ENCODE data around the gene DHODH. TPM values are rescaled to one million over a fixed set of nuclear protein-coding genes. Genes with fewer than 3 reads are reported as not detected.

The DHODH gene
- total and polyA plus RNA-seq, 2 experiments from 2014 or later, result 10.7 to 15.1 TPM

DNA sequence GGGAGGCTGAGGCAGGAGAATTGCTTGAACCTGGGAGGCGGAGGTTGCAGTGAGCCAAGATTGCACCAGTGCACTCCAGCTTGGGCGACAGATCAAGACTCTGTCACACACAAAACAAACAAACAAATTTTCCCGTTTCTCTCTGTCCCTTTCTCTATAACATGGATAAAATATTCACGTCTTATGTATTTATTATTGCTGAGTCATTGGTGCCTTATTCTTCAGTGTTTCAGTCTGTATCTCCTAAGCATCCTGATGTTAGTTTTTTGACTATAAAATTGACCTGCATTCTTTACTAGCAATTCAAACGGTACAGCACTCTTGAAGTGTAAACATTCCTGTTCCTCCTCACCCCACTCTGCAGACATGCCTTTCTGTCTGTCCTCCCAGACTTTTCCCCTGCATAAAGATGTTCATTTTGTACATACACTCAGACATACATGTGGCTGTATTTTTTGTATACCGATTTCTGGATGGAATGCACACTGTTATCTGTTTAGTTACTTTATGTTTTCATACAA lies 16.4 kb downstream of the DHODH start:
- H3K4me1 Mint-ChIP-seq, result no peaks in the 10 kb centered on the region
- peaks cover 4% of the 10 kb centered on the region for H3K27me3 Mint-ChIP-seq (ENCODE audit: insufficient read depth, low read depth, poor library complexity)
- no peaks in the 10 kb centered on the region for H3K9me3 Mint-ChIP-seq
- no peaks in the 10 kb centered on the region for H4K20me1 ChIP-seq (replicated peaks; ENCODE audit: insufficient read depth)
- no peak overlapping the region for H3K27ac ChIP-seq (ENCODE audit: low read depth)
- H3K4me2 ChIP-seq, result no peak overlapping the region
- H3K36me3 Mint-ChIP-seq (ENCODE audit: low read depth), result peaks cover 36% of the 10 kb centered on the region
- H3K36me3 ChIP-seq (ENCODE audit: insufficient read depth), result peaks cover 12% of the 10 kb centered on the region
- no peaks in the 10 kb centered on the region; the same call in 1 of the 2 replicates for H3K9me2 ChIP-seq (ENCODE audit: insufficient read depth)
- TF ChIP-seq POLR2AphosphoS5 (IDR thresholded peaks at IDR 0.05; ENCODE audit: low read depth), result no peak
- TF ChIP-seq EZH2phosphoT487 (IDR thresholded peaks at IDR 0.05; ENCODE audit: unreplicated experiment), result no peak
- TF ChIP-seq CTCF (conservative IDR thresholded peaks at IDR 0.05; ENCODE audit: low read depth in 2 of 2), result no peak
- no peak for TF ChIP-seq NANOG (IDR thresholded peaks at IDR 0.05; ENCODE audit: borderline replicate concordance)
- TF ChIP-seq ZNF331 (CRISPR knock-in tag; IDR thresholded peaks at IDR 0.05; ENCODE audit: low read depth), result no peak
- TF ChIP-seq ZNF114 (CRISPR knock-in tag; IDR thresholded peaks at IDR 0.05), result no peak
- TF ChIP-seq, protein P1, sequence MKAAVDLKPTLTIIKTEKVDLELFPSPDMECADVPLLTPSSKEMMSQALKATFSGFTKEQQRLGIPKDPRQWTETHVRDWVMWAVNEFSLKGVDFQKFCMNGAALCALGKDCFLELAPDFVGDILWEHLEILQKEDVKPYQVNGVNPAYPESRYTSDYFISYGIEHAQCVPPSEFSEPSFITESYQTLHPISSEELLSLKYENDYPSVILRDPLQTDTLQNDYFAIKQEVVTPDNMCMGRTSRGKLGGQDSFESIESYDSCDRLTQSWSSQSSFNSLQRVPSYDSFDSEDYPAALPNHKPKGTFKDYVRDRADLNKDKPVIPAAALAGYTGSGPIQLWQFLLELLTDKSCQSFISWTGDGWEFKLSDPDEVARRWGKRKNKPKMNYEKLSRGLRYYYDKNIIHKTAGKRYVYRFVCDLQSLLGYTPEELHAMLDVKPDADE (IDR thresholded peaks at IDR 0.05), result no peak
- no peak for TF ChIP-seq REST (IDR thresholded peaks at IDR 0.05; ENCODE audit: unreplicated experiment)
- TF ChIP-seq, protein P2, sequence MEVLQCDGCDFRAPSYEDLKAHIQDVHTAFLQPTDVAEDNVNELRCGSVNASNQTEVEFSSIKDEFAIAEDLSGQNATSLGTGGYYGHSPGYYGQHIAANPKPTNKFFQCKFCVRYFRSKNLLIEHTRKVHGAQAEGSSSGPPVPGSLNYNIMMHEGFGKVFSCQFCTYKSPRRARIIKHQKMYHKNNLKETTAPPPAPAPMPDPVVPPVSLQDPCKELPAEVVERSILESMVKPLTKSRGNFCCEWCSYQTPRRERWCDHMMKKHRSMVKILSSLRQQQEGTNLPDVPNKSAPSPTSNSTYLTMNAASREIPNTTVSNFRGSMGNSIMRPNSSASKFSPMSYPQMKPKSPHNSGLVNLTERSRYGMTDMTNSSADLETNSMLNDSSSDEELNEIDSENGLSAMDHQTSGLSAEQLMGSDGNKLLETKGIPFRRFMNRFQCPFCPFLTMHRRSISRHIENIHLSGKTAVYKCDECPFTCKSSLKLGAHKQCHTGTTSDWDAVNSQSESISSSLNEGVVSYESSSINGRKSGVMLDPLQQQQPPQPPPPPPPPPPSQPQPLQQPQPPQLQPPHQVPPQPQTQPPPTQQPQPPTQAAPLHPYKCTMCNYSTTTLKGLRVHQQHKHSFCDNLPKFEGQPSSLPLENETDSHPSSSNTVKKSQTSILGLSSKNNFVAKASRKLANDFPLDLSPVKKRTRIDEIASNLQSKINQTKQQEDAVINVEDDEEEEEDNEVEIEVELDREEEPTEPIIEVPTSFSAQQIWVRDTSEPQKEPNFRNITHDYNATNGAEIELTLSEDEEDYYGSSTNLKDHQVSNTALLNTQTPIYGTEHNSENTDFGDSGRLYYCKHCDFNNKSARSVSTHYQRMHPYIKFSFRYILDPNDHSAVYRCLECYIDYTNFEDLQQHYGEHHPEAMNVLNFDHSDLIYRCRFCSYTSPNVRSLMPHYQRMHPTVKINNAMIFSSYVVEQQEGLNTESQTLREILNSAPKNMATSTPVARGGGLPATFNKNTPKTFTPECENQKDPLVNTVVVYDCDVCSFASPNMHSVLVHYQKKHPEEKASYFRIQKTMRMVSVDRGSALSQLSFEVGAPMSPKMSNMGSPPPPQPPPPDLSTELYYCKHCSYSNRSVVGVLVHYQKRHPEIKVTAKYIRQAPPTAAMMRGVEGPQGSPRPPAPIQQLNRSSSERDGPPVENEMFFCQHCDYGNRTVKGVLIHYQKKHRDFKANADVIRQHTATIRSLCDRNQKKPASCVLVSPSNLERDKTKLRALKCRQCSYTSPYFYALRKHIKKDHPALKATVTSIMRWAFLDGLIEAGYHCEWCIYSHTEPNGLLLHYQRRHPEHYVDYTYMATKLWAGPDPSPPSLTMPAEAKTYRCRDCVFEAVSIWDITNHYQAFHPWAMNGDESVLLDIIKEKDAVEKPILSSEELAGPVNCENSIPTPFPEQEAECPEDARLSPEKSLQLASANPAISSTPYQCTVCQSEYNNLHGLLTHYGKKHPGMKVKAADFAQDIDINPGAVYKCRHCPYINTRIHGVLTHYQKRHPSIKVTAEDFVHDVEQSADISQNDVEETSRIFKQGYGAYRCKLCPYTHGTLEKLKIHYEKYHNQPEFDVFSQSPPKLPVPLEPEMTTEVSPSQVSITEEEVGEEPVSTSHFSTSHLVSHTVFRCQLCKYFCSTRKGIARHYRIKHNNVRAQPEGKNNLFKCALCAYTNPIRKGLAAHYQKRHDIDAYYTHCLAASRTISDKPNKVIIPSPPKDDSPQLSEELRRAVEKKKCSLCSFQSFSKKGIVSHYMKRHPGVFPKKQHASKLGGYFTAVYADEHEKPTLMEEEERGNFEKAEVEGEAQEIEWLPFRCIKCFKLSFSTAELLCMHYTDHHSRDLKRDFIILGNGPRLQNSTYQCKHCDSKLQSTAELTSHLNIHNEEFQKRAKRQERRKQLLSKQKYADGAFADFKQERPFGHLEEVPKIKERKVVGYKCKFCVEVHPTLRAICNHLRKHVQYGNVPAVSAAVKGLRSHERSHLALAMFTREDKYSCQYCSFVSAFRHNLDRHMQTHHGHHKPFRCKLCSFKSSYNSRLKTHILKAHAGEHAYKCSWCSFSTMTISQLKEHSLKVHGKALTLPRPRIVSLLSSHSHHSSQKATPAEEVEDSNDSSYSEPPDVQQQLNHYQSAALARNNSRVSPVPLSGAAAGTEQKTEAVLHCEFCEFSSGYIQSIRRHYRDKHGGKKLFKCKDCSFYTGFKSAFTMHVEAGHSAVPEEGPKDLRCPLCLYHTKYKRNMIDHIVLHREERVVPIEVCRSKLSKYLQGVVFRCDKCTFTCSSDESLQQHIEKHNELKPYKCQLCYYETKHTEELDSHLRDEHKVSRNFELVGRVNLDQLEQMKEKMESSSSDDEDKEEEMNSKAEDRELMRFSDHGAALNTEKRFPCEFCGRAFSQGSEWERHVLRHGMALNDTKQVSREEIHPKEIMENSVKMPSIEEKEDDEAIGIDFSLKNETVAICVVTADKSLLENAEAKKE (CRISPR knock-in tag; IDR thresholded peaks at IDR 0.05), result no peak
- TF ChIP-seq STAT1 (IDR thresholded peaks at IDR 0.05; ENCODE audit: unreplicated experiment), result no peak
- no peak for TF ChIP-seq EZH2 (IDR thresholded peaks at IDR 0.05; ENCODE audit: low read depth, unreplicated experiment)
- TF ChIP-seq CREB1 (CRISPR knock-in tag; IDR thresholded peaks at IDR 0.05; ENCODE audit: low read depth), result no peak
- TF ChIP-seq JUNB (IDR thresholded peaks at IDR 0.05; ENCODE audit: unreplicated experiment), result no peak
- no peak for DNase-seq (ENCODE audit: low spot score)
- no peaks in the 10 kb centered on the region for H3K79me2 ChIP-seq (replicated peaks; ENCODE audit: insufficient read depth)
- ATAC-seq, result no peak
- no peaks in the 10 kb centered on the region for H3K4me1 ChIP-seq (ENCODE audit: insufficient read depth)
- H3K4me3 Mint-ChIP-seq, result no peak overlapping the region
- no peak overlapping the region for H3K4me3 ChIP-seq
- H3K27me3 ChIP-seq (ENCODE audit: insufficient read depth), result no peaks in the 10 kb centered on the region
- no peak overlapping the region for H2AFZ ChIP-seq
- peak overlapping the region; percentile 27; the same call in 1 of the 2 replicates for H3K27ac Mint-ChIP-seq
- H3F3A ChIP-seq (replicated peaks; ENCODE audit: low read depth), result no peaks in the 10 kb centered on the region
